PC-9 (cell line): ENCODE results near the gene TMEM91. TPM values are rescaled to one million over a fixed set of nuclear protein-coding genes. Genes with fewer than 3 reads are reported as not detected.

Source experiments
- BruUV-seq: library from RNA; stranded (reverse); fragments of 400-500 nt; replicated peaks from 2 replicates; lab custom pipeline; 2021; lab: Mats Ljungman, UMichigan
- CTCF ChIA-PET: fragments of 300-600 bp; sonication (Branson Sonifier 250); formaldehyde crosslinking; loops from one replicate; lab custom pipeline; 2022; ENCODE audit warnings: antibody characterized with exemption; lab: Charles Lee
- POLR2A ChIA-PET: fragments of 300-600 bp; sonication (Branson Sonifier 250); formaldehyde crosslinking; loops from one replicate; lab custom pipeline; 2022; ENCODE audit warnings: antibody characterized with exemption; ENCODE audit not compliant: unreplicated experiment; lab: Charles Lee
- DNase-seq, 2 experiments: peaks; one replicate each; pipeline versions ENCODE4 v3.0.0 to v3.0.0-alpha.2; 2015 to 2022; ENCODE audit warnings: mixed read lengths in 1 of 2
- H2AFZ ChIP-seq: fragments of 200-600 bp; sonication (generic); 2 replicates; pipeline ENCODE4 v1.8.1; 2017; ENCODE audit warnings: antibody characterized with exemption
- H3F3A ChIP-seq: fragments of 200-600 bp; sonication (generic); 2 replicates; pipeline ENCODE4 v1.8.1; 2017; ENCODE audit warnings: antibody characterized with exemption, mild to moderate bottlenecking, low read depth; ENCODE audit not compliant: insufficient read depth
- H3K27ac ChIP-seq: fragments of 200-600 bp; sonication (generic); 2 replicates; pipeline ENCODE4 v1.6.1; 2016; ENCODE audit warnings: mixed run types
- H3K27me3 ChIP-seq: fragments of 200-600 bp; sonication (generic); 2 replicates; pipeline ENCODE4 v1.6.1; 2016; ENCODE audit warnings: low read depth, mixed run types; ENCODE audit not compliant: insufficient read depth
- H3K36me3 ChIP-seq: fragments of 200-600 bp; sonication (generic); 2 replicates; pipeline ENCODE4 v1.6.1; 2016; ENCODE audit warnings: low read depth, mixed run types
- H3K4me1 ChIP-seq: fragments of 200-600 bp; sonication (generic); replicated peaks from 2 replicates; pipeline ENCODE4 v1.6.1; 2016; ENCODE audit warnings: mixed run types; ENCODE audit not compliant: insufficient read depth
- H3K4me2 ChIP-seq: fragments of 200-600 bp; sonication (generic); 2 replicates; pipeline ENCODE4 v1.6.1; 2017; ENCODE audit warnings: mixed run types
- H3K4me3 ChIP-seq: fragments of 200-600 bp; sonication (generic); 2 replicates; pipeline ENCODE4 v1.6.1; 2016; ENCODE audit warnings: mixed run types
- H3K79me2 ChIP-seq: fragments of 200-600 bp; sonication (generic); 2 replicates; pipeline ENCODE4 v1.6.1; 2017; ENCODE audit warnings: low read depth, mixed run types
- H3K9me2 ChIP-seq: fragments of 200-600 bp; sonication (generic); 2 replicates; pipeline ENCODE4 v1.8.1; 2017; ENCODE audit warnings: mild to moderate bottlenecking; ENCODE audit not compliant: insufficient read depth
- H3K9me3 ChIP-seq: fragments of 200-600 bp; sonication (generic); 2 replicates; pipeline ENCODE4 v1.8.1; 2016; ENCODE audit warnings: low read depth; ENCODE audit not compliant: insufficient read depth
- H4K20me1 ChIP-seq: fragments of 200-600 bp; sonication (generic); 2 replicates; pipeline ENCODE4 v1.8.1; 2017; ENCODE audit not compliant: insufficient read depth
- CTCF ChIP-seq: fragments of 200-600 bp; sonication (generic); conservative IDR thresholded peaks from 2 replicates; pipeline ENCODE4 v1.6.1; 2017; ENCODE audit warnings: mixed run types, antibody characterized with exemption, mild to moderate bottlenecking, moderate library complexity
- EZH2 ChIP-seq: fragments of 200-600 bp; sonication (generic); IDR thresholded peaks from 2 replicates; pipeline ENCODE4 v1.8.0; 2017; ENCODE audit warnings: antibody characterized with exemption, low read depth
- intact Hi-C: fragments of 100-400 bp; cut with micrococcal nuclease; formaldehyde crosslinking; loops from one replicate; pipeline ENCODE4 v1.10.0; 2022; ENCODE audit not compliant: unreplicated experiment
- total RNA-seq: library from RNA; stranded (reverse); gene quantifications from 2 replicates; pipeline ENCODE4 v1.2.3, GENCODE V29; 2021

The TMEM91 gene
- total RNA-seq, 1 experiment from 2014 or later, result 21.9 TPM

GRCh38 chr19:41421314-41421713, 45.0 kb downstream of the TMEM91 start:
- BruUV-seq, result no TSS peak
- Histone ChIP-seq H3K27ac (no peak overlapping the region), H3K4me1 (no peaks in the 10 kb centered on the region), H3K79me2 (no peaks in the 10 kb centered on the region), H2AFZ (no peak overlapping the region), H4K20me1 (no peaks in the 10 kb centered on the region), H3K9me3 (no peaks in the 10 kb centered on the region), H3K27me3 (no peaks in the 10 kb centered on the region), H3K4me2 (no peak overlapping the region), H3K9me2 (no peaks in the 10 kb centered on the region), H3K36me3 (0 out of 2 replicates have a peak, but pooled peaks cover 2% of the 10 kb centered on the region), H3F3A (no peaks in the 10 kb centered on the region), H3K4me3 (no peak overlapping the region)
- no peak for DNase-seq
- POLR2A ChIA-PET, result interaction anchor here (0.7 kb wide), 1 partner anchor 15 kb away, joined by 3 read pairs; no protein-coding TSS in a partner anchor
- intact Hi-C loops, result no loop called here
- TF ChIP-seq CTCF (no peak), EZH2 (no peak)
- CTCF ChIA-PET, result no interaction called here

- DNase-seq, result no peak
- H3K27ac ChIP-seq, result no peak overlapping the region
- ChIA-PET POLR2A (no interaction called here), CTCF (no interaction called here)
- no peaks in the 10 kb centered on the region for H4K20me1 ChIP-seq
- TF ChIP-seq CTCF (no peak), EZH2 (no peak)
- H3K4me1 ChIP-seq, result no peaks in the 10 kb centered on the region
- no peaks in the 10 kb centered on the region for H3F3A ChIP-seq
- no peaks in the 10 kb centered on the region for H3K9me3 ChIP-seq
- BruUV-seq, result no TSS peak
- H3K27me3 ChIP-seq, result no peaks in the 10 kb centered on the region
- H3K9me2 ChIP-seq, result no peaks in the 10 kb centered on the region
- H3K36me3 ChIP-seq, result 0 out of 2 replicates have a peak, but pooled peaks cover 2% of the 10 kb centered on the region
- intact Hi-C loops, result no loop called here
- no peak overlapping the region for H3K4me2 ChIP-seq
- no peaks in the 10 kb centered on the region for H3K79me2 ChIP-seq
- no peak overlapping the region for H2AFZ ChIP-seq
- H3K4me3 ChIP-seq, result no peak overlapping the region
Observed at GRCh38 chr19:41421973-41422372, 45.6 kb downstream of the TMEM91 start.

- Histone ChIP-seq H3K4me1 (no peaks in the 10 kb centered on the region), H2AFZ (no peak overlapping the region), H3K27me3 (no peaks in the 10 kb centered on the region), H3K4me3 (no peak overlapping the region), H4K20me1 (no peaks in the 10 kb centered on the region), H3K4me2 (no peak overlapping the region), H3F3A (no peaks in the 10 kb centered on the region), H3K9me2 (no peaks in the 10 kb centered on the region), H3K9me3 (no peaks in the 10 kb centered on the region), H3K27ac (no peak overlapping the region), H3K79me2 (no peaks in the 10 kb centered on the region), H3K36me3 (0 out of 2 replicates have a peak, but pooled peaks cover 2% of the 10 kb centered on the region)
- TF ChIP-seq CTCF, result no peak
- no peak for TF ChIP-seq EZH2
- CTCF ChIA-PET, result no interaction called here
- no TSS peak for BruUV-seq
- intact Hi-C loops, result no loop called here
- no peak for DNase-seq
- POLR2A ChIA-PET, result no interaction called here
Observed at GRCh38 chr19:41422456-41422855, 46.1 kb downstream of the TMEM91 start.
